GM12878 (cell line): Measurements from ENCODE around the gene SPAG6.
A peak's percentile ranks its signal among the peaks of the same experiment; 100 is the strongest.

Experiments used
- BHLHE40 ChIP-seq, 2 experiments: fragments of 450-650 bp in 1 of 2; IDR thresholded peaks; 2 replicates each; pipeline ENCODE4 v1.6.1; 2011 to 2017; ENCODE audit warnings: low read depth in 2 of 2, borderline replicate concordance in 1 of 2, improper control_type of control experiment in 1 of 2, low read length in 1 of 2, mild to moderate bottlenecking in 1 of 2
- CHD4 ChIP-seq: fragments of 200-600 bp; sonication (generic); IDR thresholded peaks from 2 replicates; pipeline ENCODE4 v1.6.1; 2016; ENCODE audit warnings: mild to moderate bottlenecking
- CREB1 ChIP-seq: IDR thresholded peaks from 2 replicates; pipeline ENCODE4 v1.6.1; 2012; ENCODE audit warnings: low read depth, mild to moderate bottlenecking, inconsistent platforms
- CTCF ChIP-seq, 3 experiments: IDR thresholded peaks in 2 of 3; conservative IDR thresholded peaks in 1 of 3; 2 replicates each; pipeline ENCODE4 v1.5.1; 2011; ENCODE audit warnings: low read depth in 3 of 3, low read length in 3 of 3, mild to moderate bottlenecking in 3 of 3, control low read depth in 2 of 3, moderate library complexity in 2 of 3, inconsistent platforms in 1 of 3, mixed read lengths in 1 of 3; ENCODE audit not compliant: control insufficient read depth in 2 of 3, insufficient read depth in 1 of 3; ENCODE audit errors: extremely low read depth in 1 of 3
- GABPA ChIP-seq: IDR thresholded peaks from 2 replicates; pipeline ENCODE4 v1.6.1; 2014; ENCODE audit warnings: antibody characterized with exemption, low read depth, mild to moderate bottlenecking, inconsistent platforms
- MYC ChIP-seq: IDR thresholded peaks from 2 replicates; pipeline ENCODE4 v1.6.1; 2011; ENCODE audit warnings: mild to moderate bottlenecking, low read length, moderate library complexity, inconsistent platforms; ENCODE audit not compliant: insufficient read depth, insufficient replicate concordance, insufficient read length, severe bottlenecking
- NFIC ChIP-seq: IDR thresholded peaks from 2 replicates; pipeline ENCODE4 v1.6.1; 2012; ENCODE audit warnings: low read depth, mild to moderate bottlenecking, inconsistent platforms, low read length, moderate library complexity
- PAX8 ChIP-seq: fragments of 450-650 bp; IDR thresholded peaks from 2 replicates; pipeline ENCODE4 v1.6.1; 2017; ENCODE audit warnings: mild to moderate bottlenecking, moderate library complexity
- POLR2A ChIP-seq: IDR thresholded peaks from 2 replicates; pipeline ENCODE4 v1.6.1; 2011; ENCODE audit warnings: low read depth, mild to moderate bottlenecking, low read length
- POLR2AphosphoS2 ChIP-seq: IDR thresholded peaks from 2 replicates; pipeline ENCODE4 v1.6.1; 2011; ENCODE audit warnings: low read depth, mild to moderate bottlenecking, low read length, improper control_type of control experiment, moderate library complexity
- POLR2AphosphoS5 ChIP-seq: IDR thresholded peaks from 2 replicates; pipeline ENCODE4 v1.6.1; 2011; ENCODE audit warnings: mild to moderate bottlenecking, low read length, inconsistent platforms
- SMC3 ChIP-seq: IDR thresholded peaks from 2 replicates; pipeline ENCODE4 v1.6.1; 2011; ENCODE audit warnings: low read length, improper control_type of control experiment, borderline replicate concordance
- SP1 ChIP-seq: IDR thresholded peaks from one replicate; pipeline ENCODE4 v1.6.1; 2011; ENCODE audit warnings: low read depth, low read length
- TAF1 ChIP-seq: IDR thresholded peaks from 2 replicates; pipeline ENCODE4 v1.6.1; 2011; ENCODE audit warnings: mild to moderate bottlenecking, low read depth, low read length, borderline replicate concordance

- TF ChIP-seq SMC3 = no peak
- no peak for TF ChIP-seq CTCF (IDR thresholded peaks at IDR 0.05 in 2 of 3, conservative IDR thresholded peaks at IDR 0.05 in 1 of 3; ENCODE audit: control insufficient read depth in 2 of 3, extremely low read depth in 1 of 3, insufficient read depth in 1 of 3, low read depth in 3 of 3, low read length in 3 of 3)
- TF ChIP-seq POLR2A = no peak
- no peak for TF ChIP-seq SP1
- TF ChIP-seq GABPA = no peak
- TF ChIP-seq POLR2AphosphoS2 = no peak
- no peak for TF ChIP-seq NFIC
- TF ChIP-seq CREB1 = no peak
- no peak for TF ChIP-seq CHD4
- TF ChIP-seq BHLHE40 (IDR thresholded peaks at IDR 0.05; ENCODE audit: borderline replicate concordance in 1 of 2, low read depth in 2 of 2, low read length in 1 of 2) = peak in 1 of 2 experiments; percentile 34; a peak in 1 of 4 replicates
- TF ChIP-seq PAX8 = no peak
- no peak for TF ChIP-seq TAF1
- TF ChIP-seq MYC = no peak
- no peak for TF ChIP-seq POLR2AphosphoS5
Measured at GRCh38 chr10:22314852-22315251, 30.4 kb upstream of the SPAG6 start.
